Measurements from ENCODE around the gene IL4R. TPM values are rescaled to one million over a fixed set of nuclear protein-coding genes. Genes with fewer than 3 reads are reported as not detected.

IL4R gene
- total and polyA plus RNA-seq, 2 of the 13 experiments (the other 11 are each of a cell fraction or from before 2014, with no cell fraction given) = 15.9 to 49.6 TPM

GRCh38 chr16:27311897-27312303 lies 1.9 kb upstream of the IL4R start (continued):
- no peak for TF ChIP-seq HES4 (CRISPR knock-in tag; IDR thresholded peaks at IDR 0.05; ENCODE audit: borderline replicate concordance)
- TF ChIP-seq, protein P1, sequence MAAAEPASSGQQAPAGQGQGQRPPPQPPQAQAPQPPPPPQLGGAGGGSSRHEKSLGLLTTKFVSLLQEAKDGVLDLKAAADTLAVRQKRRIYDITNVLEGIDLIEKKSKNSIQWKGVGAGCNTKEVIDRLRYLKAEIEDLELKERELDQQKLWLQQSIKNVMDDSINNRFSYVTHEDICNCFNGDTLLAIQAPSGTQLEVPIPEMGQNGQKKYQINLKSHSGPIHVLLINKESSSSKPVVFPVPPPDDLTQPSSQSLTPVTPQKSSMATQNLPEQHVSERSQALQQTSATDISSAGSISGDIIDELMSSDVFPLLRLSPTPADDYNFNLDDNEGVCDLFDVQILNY (CRISPR knock-in tag; conservative IDR thresholded peaks at IDR 0.05) = no peak
- no peak for TF ChIP-seq THYN1 (CRISPR knock-in tag; IDR thresholded peaks at IDR 0.05; ENCODE audit: borderline replicate concordance, low read depth)
- TF ChIP-seq, protein P2, sequence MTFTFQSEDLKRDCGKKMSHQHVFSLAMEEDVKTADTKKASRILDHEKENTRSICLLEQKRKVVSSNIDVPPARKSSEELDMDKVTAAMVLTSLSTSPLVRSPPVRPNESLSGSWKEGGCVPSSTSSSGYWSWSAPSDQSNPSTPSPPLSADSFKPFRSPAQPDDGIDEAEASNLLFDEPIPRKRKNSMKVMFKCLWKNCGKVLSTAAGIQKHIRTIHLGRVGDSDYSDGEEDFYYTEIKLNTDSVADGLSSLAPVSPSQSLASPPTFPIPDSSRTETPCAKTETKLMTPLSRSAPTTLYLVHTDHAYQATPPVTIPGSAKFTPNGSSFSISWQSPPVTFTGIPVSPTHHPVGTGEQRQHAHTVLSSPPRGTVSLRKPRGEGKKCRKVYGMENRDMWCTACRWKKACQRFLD (CRISPR knock-in tag; IDR thresholded peaks at IDR 0.05; ENCODE audit: borderline replicate concordance) = no peak
- TF ChIP-seq ZNF558 (CRISPR knock-in tag; IDR thresholded peaks at IDR 0.05; ENCODE audit: borderline replicate concordance) = no peak
- peak; percentile 67 for TF ChIP-seq NR2C2 (CRISPR knock-in tag; IDR thresholded peaks at IDR 0.05; ENCODE audit: borderline replicate concordance)
- TF ChIP-seq SRSF1 (optimal IDR thresholded peaks at IDR 0.05; ENCODE audit: low read depth, low read length) = no peak
- peak; percentile 45 for TF ChIP-seq HDAC1 (CRISPR knock-in tag; IDR thresholded peaks at IDR 0.05)
- TF ChIP-seq RFXANK (CRISPR knock-in tag; IDR thresholded peaks at IDR 0.05) = no peak
- peak; percentile 50 for TF ChIP-seq GATAD2A (CRISPR knock-in tag; IDR thresholded peaks at IDR 0.05)
- TF ChIP-seq TEAD3 (CRISPR knock-in tag; optimal IDR thresholded peaks at IDR 0.05; ENCODE audit: borderline replicate concordance) = peak; percentile 10
- TF ChIP-seq ZNF652 (CRISPR knock-in tag; IDR thresholded peaks at IDR 0.05; ENCODE audit: borderline replicate concordance, low read depth) = no peak
- no peak for TF ChIP-seq ZNF30 (CRISPR knock-in tag; IDR thresholded peaks at IDR 0.05)
- peak; percentile 21; the same call in 1 of the 2 replicates for TF ChIP-seq ZNF687 (CRISPR knock-in tag; IDR thresholded peaks at IDR 0.05)
- peak; percentile 95 for TF ChIP-seq ZFP36 (IDR thresholded peaks at IDR 0.05; ENCODE audit: borderline replicate concordance, low read depth, low read length, partially characterized antibody)
- no peak for TF ChIP-seq TCF7 (IDR thresholded peaks at IDR 0.05; ENCODE audit: low read depth)
- 0 out of 2 replicates have a peak, but pooled peaks have one; percentile 27 for TF ChIP-seq ESRRA (CRISPR knock-in tag; IDR thresholded peaks at IDR 0.05; ENCODE audit: low read depth)
- no peak for TF ChIP-seq ZNF75D (CRISPR knock-in tag; IDR thresholded peaks at IDR 0.05; ENCODE audit: borderline replicate concordance)
- TF ChIP-seq ZKSCAN1 (IDR thresholded peaks at IDR 0.05; ENCODE audit: low read length) = peak; percentile 91
- TF ChIP-seq PRDM15 (CRISPR knock-in tag; IDR thresholded peaks at IDR 0.05) = peak; percentile 79; the same call in 1 of the 2 replicates
- no peak for TF ChIP-seq SRY (CRISPR knock-in tag; IDR thresholded peaks at IDR 0.05)
- TF ChIP-seq ADNP (CRISPR knock-in tag; IDR thresholded peaks at IDR 0.05) = peak; percentile 76; the same call in 1 of the 2 replicates

All from HepG2 (cell line).